ENCODE results near the gene HBA2. TPM values are rescaled to one million over a fixed set of nuclear protein-coding genes. Genes with fewer than 3 reads are reported as not detected.
A peak's percentile ranks its signal among the peaks of the same experiment; 100 is the strongest.

Gene HBA2
- total RNA-seq, 1 donor from 2014 or later: not detected

- H3K36me3 ChIP-seq: no peaks in the 10 kb centered on the region
- H3K79me2 ChIP-seq (ENCODE audit: low read depth): no peaks in the 10 kb centered on the region
- DNase-seq (ENCODE audit: low spot score): no peak
- H3K27me3 ChIP-seq: peaks cover 12% of the 10 kb centered on the region
- H3K27me3 Mint-ChIP-seq (ENCODE audit: insufficient read depth, low read depth): peaks cover 27% of the 10 kb centered on the region
- no peaks in the 10 kb centered on the region for H4K20me1 ChIP-seq (ENCODE audit: low read depth)
- peaks cover 18% of the 10 kb centered on the region for H3F3A ChIP-seq (ENCODE audit: low read depth)
- no peak overlapping the region for H2AFZ ChIP-seq (replicated peaks)
- H3K4me2 ChIP-seq: no peak overlapping the region
- H3K36me3 Mint-ChIP-seq: no peaks in the 10 kb centered on the region
- no peak overlapping the region for H3K9ac ChIP-seq
- H3K4me3 ChIP-seq: no peak overlapping the region
- H3K9me3 Mint-ChIP-seq: no peaks in the 10 kb centered on the region
- no peaks in the 10 kb centered on the region for H3K4me1 ChIP-seq
- no peaks in the 10 kb centered on the region for H3K4me1 Mint-ChIP-seq
- no peak overlapping the region for H3K27ac Mint-ChIP-seq
- peak overlapping the region; percentile 13 for H3K4me3 Mint-ChIP-seq
- TF ChIP-seq CTCF (IDR thresholded peaks at IDR 0.05) (no peak), EZH2phosphoT487 (IDR thresholded peaks at IDR 0.05) (no peak), EZH2 (IDR thresholded peaks at IDR 0.05) (no peak)
- no peak overlapping the region for H3K27ac ChIP-seq
- H3K9me3 ChIP-seq (ENCODE audit: low read depth): no peaks in the 10 kb centered on the region
These were observed 29.2 kb upstream of the HBA2 start for GRCh38 chr16:143456-143855.

- H3K79me2 ChIP-seq (ENCODE audit: low read depth): no peaks in the 10 kb centered on the region
- H3K9me3 ChIP-seq (ENCODE audit: low read depth): no peaks in the 10 kb centered on the region
- H3F3A ChIP-seq (ENCODE audit: low read depth): peaks cover 5% of the 10 kb centered on the region
- no peak overlapping the region for H3K9ac ChIP-seq
- peaks cover 26% of the 10 kb centered on the region for H3K27me3 ChIP-seq
- H3K4me1 ChIP-seq: no peaks in the 10 kb centered on the region
- Mint-ChIP-seq H3K27me3 (ENCODE audit: insufficient read depth, low read depth) (peaks cover 36% of the 10 kb centered on the region), H3K27ac (no peak overlapping the region), H3K4me1 (peaks cover 3% of the 10 kb centered on the region), H3K36me3 (no peaks in the 10 kb centered on the region), H3K4me3 (no peak overlapping the region), H3K9me3 (no peaks in the 10 kb centered on the region)
- no peak overlapping the region for H3K27ac ChIP-seq
- no peak overlapping the region for H3K4me3 ChIP-seq
- TF ChIP-seq CTCF (IDR thresholded peaks at IDR 0.05) (no peak), EZH2phosphoT487 (IDR thresholded peaks at IDR 0.05) (no peak), EZH2 (IDR thresholded peaks at IDR 0.05) (no peak)
- no peaks in the 10 kb centered on the region for H3K36me3 ChIP-seq
- no peak for DNase-seq (ENCODE audit: low spot score)
- H3K4me2 ChIP-seq: no peak overlapping the region
- no peak overlapping the region for H2AFZ ChIP-seq (replicated peaks)
- no peaks in the 10 kb centered on the region for H4K20me1 ChIP-seq (ENCODE audit: low read depth)
These were observed 27.9 kb upstream of the HBA2 start for GRCh38 chr16:144797-145252.

- H3K27me3 Mint-ChIP-seq (ENCODE audit: insufficient read depth, low read depth): peaks cover 41% of the 10 kb centered on the region
- Histone ChIP-seq H3K4me1 (no peaks in the 10 kb centered on the region), H3K27me3 (peaks cover 44% of the 10 kb centered on the region), H3K9ac (no peak overlapping the region), H2AFZ (replicated peaks) (no peak overlapping the region), H3K4me2 (no peak overlapping the region), H4K20me1 (ENCODE audit: low read depth) (no peaks in the 10 kb centered on the region), H3K79me2 (ENCODE audit: low read depth) (no peaks in the 10 kb centered on the region), H3F3A (ENCODE audit: low read depth) (no peaks in the 10 kb centered on the region), H3K27ac (no peak overlapping the region), H3K36me3 (no peaks in the 10 kb centered on the region), H3K4me3 (no peak overlapping the region), H3K9me3 (ENCODE audit: low read depth) (no peaks in the 10 kb centered on the region)
- DNase-seq (ENCODE audit: low spot score): no peak
- no peak overlapping the region for H3K27ac Mint-ChIP-seq
- H3K4me1 Mint-ChIP-seq: peaks cover 3% of the 10 kb centered on the region
- no peak for TF ChIP-seq EZH2phosphoT487 (IDR thresholded peaks at IDR 0.05)
- no peak for TF ChIP-seq EZH2 (IDR thresholded peaks at IDR 0.05)
- TF ChIP-seq CTCF (IDR thresholded peaks at IDR 0.05): no peak
- no peak overlapping the region for H3K4me3 Mint-ChIP-seq
- H3K36me3 Mint-ChIP-seq: no peaks in the 10 kb centered on the region
- no peaks in the 10 kb centered on the region for H3K9me3 Mint-ChIP-seq
These were observed 26.0 kb upstream of the HBA2 start for GRCh38 chr16:146646-147045.

Data from neural progenitor cell (in vitro differentiated cells).